B cell (primary cell): ENCODE data around the gene ZNF592. TPM values are rescaled to one million over a fixed set of nuclear protein-coding genes. Genes with fewer than 3 reads are reported as not detected.

ENCODE experiments used
- ATAC-seq: fragments of 200-7000 bp; cut with Tn5 transposase; one replicate; pipeline ENCODE4 v1.10.0; 2021; ENCODE audit warnings: low read depth, mild to moderate bottlenecking, moderate number of reproducible peaks, moderate library complexity
- CTCF ChIA-PET: fragments of 350-600 bp; sonication (Branson Sonifier 250); formaldehyde crosslinking; loops from one replicate; lab custom pipeline; 2021; ENCODE audit warnings: antibody characterized with exemption, inconsistent platforms; lab: Charles Lee
- POLR2A ChIA-PET: fragments of 350-600 bp; sonication (Branson Sonifier 250); formaldehyde crosslinking; loops from one replicate; lab custom pipeline; 2021; ENCODE audit warnings: antibody characterized with exemption; lab: Charles Lee
- DNase-seq: peaks from one replicate; pipeline ENCODE4 v3.0.0; 2013
- H2AFZ ChIP-seq: 2 replicates; pipeline ENCODE4 v1.6.1; 2012; ENCODE audit warnings: mild to moderate bottlenecking, low read depth, low read length; ENCODE audit not compliant: insufficient read depth, poor library complexity, severe bottlenecking
- H3K27ac ChIP-seq, 2 donors: 1 replicate in 1 of 2; 2 replicates in 1 of 2; pipeline ENCODE4 v1.5.1; 2012 to 2013; ENCODE audit warnings: low read length in 2 of 2, mild to moderate bottlenecking in 2 of 2, moderate library complexity in 1 of 2
- H3K27me3 ChIP-seq, 4 experiments: fragments of 200-600 bp in 1 of 4; sonication (generic) in 1 of 4; replicated peaks in 1 of 4; 1 replicate in 2 of 4; 2 replicates in 2 of 4; pipeline versions ENCODE4 v1.6.1 to v1.7.0; 2013 to 2016; ENCODE audit warnings: low read length in 3 of 4, mild to moderate bottlenecking in 2 of 4, mixed read lengths in 1 of 4, moderate library complexity in 1 of 4; ENCODE audit not compliant: insufficient read depth in 4 of 4, control insufficient read depth in 3 of 4; ENCODE audit errors: control extremely low read depth in 1 of 4
- H3K36me3 ChIP-seq, 2 experiments: replicated peaks in 1 of 2; 1 replicate in 1 of 2; 2 replicates in 1 of 2; pipeline versions ENCODE4 v1.6.1 to v1.7.1; 2013; ENCODE audit warnings: low read length in 1 of 2; ENCODE audit not compliant: insufficient read depth in 2 of 2, control insufficient read depth in 1 of 2; ENCODE audit errors: control extremely low read depth in 1 of 2, extremely low read depth in 1 of 2
- H3K4me1 ChIP-seq, 2 donors: fragments of 200-600 bp in 1 of 2; sonication (generic) in 1 of 2; 1 replicate in 1 of 2; 2 replicates in 1 of 2; pipeline versions ENCODE4 v1.5.1 to v1.6.1; 2013 to 2017; ENCODE audit warnings: low read length in 2 of 2; ENCODE audit not compliant: control insufficient read depth in 2 of 2, insufficient read depth in 2 of 2
- H3K4me2 ChIP-seq: replicated peaks from 2 replicates; pipeline ENCODE3; 2012; ENCODE audit warnings: mild to moderate bottlenecking, low read depth, low read length; ENCODE audit not compliant: poor library complexity, severe bottlenecking
- H3K4me3 ChIP-seq, 5 experiments: fragments of 200-600 bp in 1 of 5; sonication (generic) in 1 of 5; 1 replicate in 3 of 5; 2 replicates in 2 of 5; pipeline versions ENCODE4 v1.5.1 to v1.7.0; 2011 to 2016; ENCODE audit warnings: low read length in 4 of 5, mild to moderate bottlenecking in 4 of 5, low read depth in 2 of 5, control low read depth in 1 of 5, moderate library complexity in 1 of 5; ENCODE audit not compliant: insufficient read depth in 1 of 5; ENCODE audit errors: control extremely low read depth in 1 of 5, extremely low read depth in 1 of 5
- H3K79me2 ChIP-seq: fragments of 200-600 bp; sonication (generic); one replicate; pipeline ENCODE4 v1.6.0; 2016; ENCODE audit warnings: low read length; ENCODE audit not compliant: control insufficient read depth, insufficient read depth
- H3K9ac ChIP-seq: fragments of 200-600 bp; sonication (generic); 2 replicates; pipeline ENCODE4 v1.6.1; 2017; ENCODE audit warnings: mild to moderate bottlenecking, low read length, moderate library complexity
- H3K9me3 ChIP-seq, 3 donors: one replicate each; pipeline versions ENCODE4 v1.6.1 to v1.7.1; 2013; ENCODE audit warnings: low read length in 2 of 3; ENCODE audit not compliant: control insufficient read depth in 2 of 3, insufficient read depth in 1 of 3; ENCODE audit errors: control extremely low read depth in 1 of 3
- H4K20me1 ChIP-seq: 2 replicates; pipeline ENCODE4 v1.6.0; 2012; ENCODE audit warnings: mild to moderate bottlenecking, low read length; ENCODE audit not compliant: insufficient read depth, control insufficient read depth, poor library complexity, severe bottlenecking
- H3K27ac Mint-ChIP-seq: one replicate; pipeline ENCODE4 v1.8.0; 2021; ENCODE audit warnings: mixed read lengths
- H3K27me3 Mint-ChIP-seq: one replicate; pipeline ENCODE4 v1.8.0; 2021; ENCODE audit warnings: mixed read lengths
- H3K4me1 Mint-ChIP-seq: one replicate; pipeline ENCODE4 v1.8.0; 2021; ENCODE audit warnings: mixed read lengths
- H3K4me3 Mint-ChIP-seq: one replicate; pipeline ENCODE4 v1.8.0; 2021; ENCODE audit warnings: mixed read lengths
- H3K9me3 Mint-ChIP-seq: one replicate; pipeline ENCODE4 v1.8.0; 2022; ENCODE audit warnings: mixed read lengths; ENCODE audit not compliant: insufficient read depth
- CTCF ChIP-seq: fragments of 200-600 bp; IDR thresholded peaks from one replicate; pipeline ENCODE4 v1.8.0; 2022; ENCODE audit warnings: antibody characterized with exemption, mild to moderate bottlenecking
- EZH2 ChIP-seq: IDR thresholded peaks from 2 replicates; pipeline ENCODE4 v1.6.1; 2012; ENCODE audit warnings: borderline replicate concordance, low read depth, mild to moderate bottlenecking, moderate library complexity, low read length; ENCODE audit not compliant: insufficient read depth, poor library complexity, severe bottlenecking
- WGBS: methylation state at CpG from one replicate; pipeline ENCODE4 v1.1.5; 2013; ENCODE audit warnings: missing lambda C conversion rate; ENCODE audit not compliant: insufficient coverage; 5-methylcytosine and 5-hydroxymethylcytosine counted together
- intact Hi-C: fragments of 100-400 bp; cut with micrococcal nuclease; formaldehyde crosslinking; loops from one replicate; pipeline ENCODE4 v1.10.0; 2022
- polyA plus RNA-seq: library from polyadenylated mRNA; depleted of rRNA; stranded (reverse); fragments of >200 nt; gene quantifications from 2 replicates; pipeline ENCODE4 v1.2.3, GENCODE V29; 2012
- total RNA-seq, 2 donors: library from RNA; stranded (reverse); fragments of 120-200 nt in 1 of 2; gene quantifications; 1 replicate in 1 of 2; 2 replicates in 1 of 2; pipeline versions ENCODE4 v1.2.3 to v1.2.4, GENCODE V29; 2013 to 2022

ZNF592 gene
- total and polyA plus RNA-seq, 2 donors (not counting 1 experiment from before 2014, with no cell fraction given): 35.8 to 64.4 TPM

- Mint-ChIP-seq H3K9me3 (no peaks in the 10 kb centered on the region), H3K4me3 (peak overlapping the region; percentile 73), H3K4me1 (peaks cover 53% of the 10 kb centered on the region), H3K27me3 (no peaks in the 10 kb centered on the region), H3K27ac (peak overlapping the region; percentile 92)
- Histone ChIP-seq H2AFZ (peak overlapping the region; percentile 52), H3K9ac (peak overlapping the region; percentile 20), H4K20me1 (no peaks in the 10 kb centered on the region), H3K27ac (peak overlapping the region; percentile 72 to 79), H3K36me3 (no peaks in the 10 kb centered on the region), H3K4me2 (peak overlapping the region; percentile 72), H3K27me3 (no peaks in the 10 kb centered on the region), H3K9me3 (no peaks in the 10 kb centered on the region), H3K4me3 (peak overlapping the region in 2 of 5 experiments; percentile 15 to 23), H3K4me1 (peaks cover 41 to 59% of the 10 kb centered on the region in 2 donors), H3K79me2 (peaks cover 4% of the 10 kb centered on the region)
- POLR2A ChIA-PET: interaction anchor here (0.7 to 2.2 kb wide), 4 partner anchors 9 to 24 kb away, joined by 3 to 10 read pairs (median 8); partner anchors contain the start of gene SEC11A
- ATAC-seq: peak; percentile 83
- TF ChIP-seq EZH2 (no peak), CTCF (no peak)
- CTCF ChIA-PET: interaction anchor here (1.0 to 3.7 kb wide), 4 partner anchors 9 to 24 kb away, joined by 3 to 21 read pairs (median 6); partner anchors contain the start of gene SEC11A
- 0% methylated on average over 1 of the region's 1 CpG for WGBS
- intact Hi-C loops: loop anchor here (1.0 kb wide), 1 partner anchor 10 kb away; no protein-coding TSS in a partner anchor
- peak; percentile 58 for DNase-seq
These were observed 23.3 kb upstream of the ZNF592 start for GRCh38 chr15:84725001-84725491.

GRCh38 chr15:84727429-84727828 lies 21.0 kb upstream of the ZNF592 start:
- H3K9me3 Mint-ChIP-seq: no peaks in the 10 kb centered on the region
- Histone ChIP-seq H3K4me3 (no peak overlapping the region), H3K27me3 (no peaks in the 10 kb centered on the region), H3K9ac (no peak overlapping the region), H3K36me3 (no peaks in the 10 kb centered on the region), H3K4me1 (peaks cover 36 to 50% of the 10 kb centered on the region in 2 donors), H3K27ac (no peak overlapping the region), H3K4me2 (no peak overlapping the region), H3K79me2 (no peaks in the 10 kb centered on the region), H4K20me1 (no peaks in the 10 kb centered on the region), H2AFZ (no peak overlapping the region), H3K9me3 (no peaks in the 10 kb centered on the region)
- POLR2A ChIA-PET: interaction anchor here (2.0 kb wide), 1 partner anchor 11 kb away, joined by 7 read pairs; the partner anchor contains the start of gene SEC11A
- no peak for TF ChIP-seq EZH2
- CTCF ChIA-PET: interaction anchor here (1.4 kb wide), 1 partner anchor 9 kb away, joined by 3 read pairs; no protein-coding TSS in a partner anchor
- no peak for DNase-seq
- H3K4me1 Mint-ChIP-seq: peaks cover 44% of the 10 kb centered on the region
- 100% methylated on average over 2 of the region's 6 CpGs for WGBS
- no peaks in the 10 kb centered on the region for H3K27me3 Mint-ChIP-seq
- intact Hi-C loops: no loop called here
- no peak for ATAC-seq
- peak overlapping the region; percentile 72 for H3K27ac Mint-ChIP-seq
- H3K4me3 Mint-ChIP-seq: no peak overlapping the region
